ENCODE measurements around the gene TRMT11. TPM values are rescaled to one million over a fixed set of nuclear protein-coding genes. Genes with fewer than 3 reads are reported as not detected.
A peak's percentile ranks its signal among the peaks of the same experiment; 100 is the strongest.

Gene TRMT11
- total and polyA plus RNA-seq, 9 of the 15 experiments (the other 6 are each of a cell fraction or from before 2014, with no cell fraction given): 38.8 to 88.0 (median 59.8) TPM

GRCh38 chr6:126075335-126076071 lies 89.2 kb downstream of the TRMT11 start (continued):
- TF ChIP-seq USF2 (CRISPR knock-in tag; IDR thresholded peaks at IDR 0.05) (peak; percentile 61), MGA (IDR thresholded peaks at IDR 0.05) (peak; percentile 86), HES1 (IDR thresholded peaks at IDR 0.05; ENCODE audit: low read depth) (no peak), IRF9 (tag; IDR thresholded peaks at IDR 0.05) (no peak), ZNF766 (CRISPR knock-in tag; conservative IDR thresholded peaks at IDR 0.05) (peak; percentile 77; the same call in 1 of the 2 replicates), THAP7 (CRISPR knock-in tag; IDR thresholded peaks at IDR 0.05) (no peak), PBX2 (CRISPR knock-in tag; IDR thresholded peaks at IDR 0.05; ENCODE audit: low read depth) (no peak), PBX2 (tag; conservative IDR thresholded peaks at IDR 0.05; ENCODE audit: low read depth) (peak; percentile 28; the same call in 1 of the 2 replicates)

Data from K562 (cell line).